NCI-H748 (cell line): ENCODE results near the gene MLH3.
"Not testable (repeated sequence)": the region's sequence is repeated elsewhere in the genome, so short reads cannot be mapped to it uniquely, and the experiment has no call there.

Experiments
- DNase-seq: peaks from one replicate; lab custom pipeline; 2025; ENCODE audit not compliant: unreplicated experiment; lab: John Stamatoyannopoulos, UW

Gene MLH3

GRCh38 chr14:75050852-75051555 lies at the start of gene MLH3:
MLH3 (minus strand) TSS chr14:75051467; CDS start chr14:75049655, 1,812 bp downstream.
- peak; percentile 93 for DNase-seq

DNA sequence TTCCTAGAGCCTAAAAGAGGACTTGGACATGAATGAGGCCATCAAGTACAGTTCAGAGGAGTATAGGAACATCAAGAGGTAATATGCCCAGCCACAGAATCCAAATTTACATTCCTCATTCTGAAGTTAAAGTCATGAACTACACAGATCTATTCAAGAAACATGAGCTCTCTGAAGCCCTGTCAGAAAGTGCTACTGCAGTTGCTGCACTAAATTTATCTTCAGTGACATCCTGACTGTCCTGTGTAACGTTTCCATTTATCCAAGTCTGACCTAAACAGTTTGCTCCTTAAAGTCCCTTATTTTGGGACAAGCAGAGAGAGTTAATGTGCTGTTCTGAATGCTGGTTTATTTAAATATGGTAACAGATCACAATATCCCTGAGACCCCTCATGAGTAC lies 47.4 kb upstream of the MLH3 start:
- no peak for DNase-seq

DNA sequence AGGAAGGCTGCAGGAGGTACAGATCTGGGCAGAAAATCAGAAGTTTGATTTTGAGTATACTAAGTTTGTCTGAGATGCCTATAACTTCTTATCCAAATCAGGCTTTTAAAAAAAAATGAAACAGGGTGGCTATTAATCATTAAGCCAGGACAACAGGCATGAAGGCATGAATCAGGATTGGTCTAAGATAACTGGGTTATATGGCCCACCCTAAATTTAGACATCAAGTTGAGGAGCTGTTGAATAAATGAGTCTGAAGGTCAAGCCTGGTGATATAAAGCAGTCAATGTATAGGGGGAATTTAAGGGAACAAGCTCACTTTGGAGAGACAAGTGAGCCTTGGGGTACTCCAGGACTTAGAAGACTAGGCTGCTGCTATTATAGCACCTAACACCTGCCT lies 46.9 kb upstream of the MLH3 start:
- no peak for DNase-seq

DNA sequence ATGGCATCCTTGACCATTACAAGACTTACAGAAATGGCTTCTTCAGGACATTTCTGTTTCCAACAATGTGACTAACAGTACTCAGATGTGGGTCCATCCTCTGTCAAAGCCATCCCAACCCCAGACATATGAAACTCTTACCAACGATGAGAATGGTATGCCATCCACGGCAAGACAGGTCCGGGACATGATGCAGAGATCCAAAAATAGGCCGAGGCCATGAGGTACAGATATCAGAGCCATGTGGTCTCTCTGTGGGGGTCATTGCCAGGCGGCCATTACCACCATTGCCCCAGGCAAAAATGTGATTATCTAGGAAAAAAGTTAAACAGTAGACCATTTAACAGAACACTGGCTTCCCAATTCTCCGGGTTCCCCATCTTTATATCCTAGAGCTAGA lies 45.7 kb upstream of the MLH3 start:
- no peak for DNase-seq

GRCh38 chr14:75095690-75096089 lies 44.4 kb upstream of the MLH3 start:
- DNase-seq: no peak

DNA sequence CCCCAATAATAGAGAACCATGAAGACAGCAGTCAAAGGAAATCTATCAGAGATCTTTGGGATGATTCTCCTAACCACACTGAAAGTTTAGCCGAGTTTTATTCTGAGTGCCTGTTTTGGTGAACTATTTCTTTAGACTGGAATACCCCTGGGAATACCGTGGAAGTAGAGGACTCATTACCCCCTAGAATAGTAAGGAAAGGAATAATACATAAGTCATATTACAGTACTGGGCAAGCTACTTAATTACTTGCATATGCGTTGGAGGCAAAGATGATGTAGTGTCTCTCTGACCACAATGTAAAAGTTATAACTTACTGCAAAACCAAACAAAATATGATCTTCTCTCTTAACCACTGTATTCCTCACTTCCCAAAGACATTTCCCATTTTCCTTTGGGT lies 43.6 kb upstream of the MLH3 start:
- no peak for DNase-seq

DNA sequence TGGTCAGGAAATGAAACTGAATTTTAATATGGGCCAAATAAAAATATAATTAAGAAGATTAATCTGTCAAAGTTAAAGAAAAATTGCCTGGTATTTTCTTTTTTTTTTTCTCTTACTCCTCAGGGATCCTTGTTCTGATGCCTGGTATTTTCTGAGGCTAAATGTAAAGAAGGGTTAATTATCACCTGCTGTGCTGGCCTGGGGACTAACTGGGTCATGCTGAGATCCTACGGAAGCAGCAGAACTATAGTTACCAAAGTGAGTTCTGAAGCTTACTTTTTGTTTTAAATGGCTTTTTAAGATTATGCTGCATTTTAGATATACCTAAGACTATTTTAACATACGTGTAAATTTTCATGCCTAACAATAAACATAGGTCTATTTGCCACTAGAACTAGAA lies 41.4 kb upstream of the MLH3 start:
- no peak for DNase-seq

DNA sequence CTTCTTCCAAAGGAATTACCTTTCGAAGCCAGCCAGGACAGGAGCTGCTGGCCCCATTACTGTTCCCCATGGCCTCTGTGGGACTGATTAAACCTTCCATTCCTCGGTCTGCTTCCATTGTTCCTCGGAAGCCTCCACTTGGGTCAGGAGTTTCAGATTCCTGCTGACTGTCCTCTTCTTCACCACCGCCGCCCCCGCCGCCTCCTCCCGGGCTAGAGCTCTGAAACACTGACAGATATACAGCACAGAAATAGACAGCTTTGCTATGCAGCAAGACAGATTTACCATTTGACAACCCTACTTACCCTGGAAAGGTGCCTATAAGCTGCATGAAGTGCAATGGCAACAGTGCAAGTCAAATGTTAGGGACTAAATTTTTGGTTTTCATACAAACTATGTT lies 40.0 kb upstream of the MLH3 start:
- DNase-seq: no peak

GRCh38 chr14:75090353-75090752 lies 39.1 kb upstream of the MLH3 start:
- DNase-seq: no peak

- peak; percentile 67 for DNase-seq
Measured at GRCh38 chr14:75088566-75089373, 37.5 kb upstream of the MLH3 start.

DNA sequence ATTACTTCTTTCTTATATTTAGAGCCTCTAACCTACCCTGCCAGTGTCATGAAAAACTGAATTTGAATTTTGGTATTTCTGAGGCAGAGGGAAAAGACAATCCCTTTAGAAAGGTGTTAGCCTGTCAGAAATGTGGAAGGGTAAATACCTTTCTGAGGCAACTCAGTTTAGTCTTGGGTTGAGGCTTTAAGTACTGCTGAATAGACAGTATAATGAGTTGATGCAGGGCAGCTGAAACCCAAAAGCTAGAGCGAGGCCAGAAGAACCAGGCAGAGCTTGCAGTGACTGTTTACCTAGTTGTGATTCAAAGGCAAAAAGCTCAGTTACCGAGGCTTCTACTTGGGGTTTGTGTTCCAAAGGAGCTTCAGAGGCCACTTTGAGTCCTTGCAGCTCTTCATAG lies 36.9 kb upstream of the MLH3 start:
- no peak for DNase-seq

DNA sequence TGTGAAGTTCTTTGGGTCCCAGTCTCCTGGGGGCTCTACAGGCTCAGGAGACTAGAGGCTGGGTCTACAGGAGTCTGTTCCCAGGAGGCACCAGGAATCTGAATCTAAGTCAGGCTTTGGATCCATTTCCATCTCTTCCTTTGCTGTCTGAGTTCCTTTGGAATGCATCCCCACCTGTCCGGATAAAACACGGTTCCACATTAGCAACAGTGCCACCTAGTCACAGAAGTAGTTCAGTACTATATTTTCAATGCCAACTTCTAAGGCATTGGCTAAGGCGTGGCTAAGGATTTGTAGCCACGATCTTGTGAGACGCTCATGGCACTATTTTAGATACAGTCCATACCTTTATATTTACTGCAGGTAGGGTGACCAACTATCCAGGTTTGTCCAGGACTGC lies 33.2 kb upstream of the MLH3 start:
- DNase-seq: peak; percentile 9

- no peak for DNase-seq
Measured at GRCh38 chr14:75083271-75083670, 32.0 kb upstream of the MLH3 start.

DNA sequence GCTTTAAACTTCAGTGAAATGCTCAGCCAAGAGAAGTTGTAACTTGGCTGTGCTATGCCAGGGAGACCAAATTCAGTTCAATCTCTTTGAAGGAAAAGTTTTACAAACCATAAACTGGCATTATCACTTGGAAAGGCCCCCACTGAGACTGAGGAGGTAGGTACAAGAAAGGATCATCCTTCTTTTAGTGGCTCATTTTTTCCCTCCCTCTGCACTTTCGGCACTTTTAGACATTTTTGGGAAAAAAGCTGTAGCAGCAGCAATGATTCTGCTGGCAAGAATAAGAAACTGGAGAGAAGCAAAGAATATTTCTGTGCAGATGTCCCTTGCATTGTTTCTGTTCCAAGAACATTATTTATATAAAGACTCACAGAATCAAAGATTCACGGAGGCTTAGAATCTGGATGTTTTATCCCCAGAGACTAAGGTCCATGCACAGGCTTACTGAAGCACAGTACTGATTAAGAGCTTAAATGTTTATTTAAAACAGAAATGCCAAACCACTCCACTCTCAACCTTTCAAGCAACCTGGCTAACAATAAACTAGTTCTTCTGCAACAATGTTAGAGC lies 30.5 kb upstream of the MLH3 start:
- no peak for DNase-seq

GRCh38 chr14:75079521-75079920 lies 28.3 kb upstream of the MLH3 start:
- no peak for DNase-seq

DNA sequence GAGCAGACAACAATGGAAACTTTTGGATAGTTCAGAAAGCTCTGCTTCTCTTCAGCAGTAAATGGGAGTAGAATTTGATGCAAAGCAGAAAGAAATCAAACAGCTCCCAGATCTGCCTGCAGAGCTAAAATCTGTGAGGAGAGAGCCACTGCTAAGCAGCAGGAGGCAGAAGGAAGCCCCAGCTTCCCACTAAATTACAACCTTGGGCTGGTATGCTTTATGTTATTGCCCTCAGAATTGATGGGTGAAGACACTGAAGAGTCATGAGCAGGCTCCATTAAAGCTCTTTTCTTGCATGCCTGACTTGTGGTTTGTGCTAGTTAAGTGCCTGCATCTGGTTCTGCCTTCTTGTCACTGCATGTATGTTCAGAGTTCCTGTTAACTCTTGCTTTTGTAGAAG lies 26.5 kb upstream of the MLH3 start:
- DNase-seq: no peak

- DNase-seq: no peak
Measured at GRCh38 chr14:75070383-75070782, 19.1 kb upstream of the MLH3 start.

- DNase-seq: no peak
Measured at GRCh38 chr14:75069811-75070145, 18.5 kb upstream of the MLH3 start.

DNA sequence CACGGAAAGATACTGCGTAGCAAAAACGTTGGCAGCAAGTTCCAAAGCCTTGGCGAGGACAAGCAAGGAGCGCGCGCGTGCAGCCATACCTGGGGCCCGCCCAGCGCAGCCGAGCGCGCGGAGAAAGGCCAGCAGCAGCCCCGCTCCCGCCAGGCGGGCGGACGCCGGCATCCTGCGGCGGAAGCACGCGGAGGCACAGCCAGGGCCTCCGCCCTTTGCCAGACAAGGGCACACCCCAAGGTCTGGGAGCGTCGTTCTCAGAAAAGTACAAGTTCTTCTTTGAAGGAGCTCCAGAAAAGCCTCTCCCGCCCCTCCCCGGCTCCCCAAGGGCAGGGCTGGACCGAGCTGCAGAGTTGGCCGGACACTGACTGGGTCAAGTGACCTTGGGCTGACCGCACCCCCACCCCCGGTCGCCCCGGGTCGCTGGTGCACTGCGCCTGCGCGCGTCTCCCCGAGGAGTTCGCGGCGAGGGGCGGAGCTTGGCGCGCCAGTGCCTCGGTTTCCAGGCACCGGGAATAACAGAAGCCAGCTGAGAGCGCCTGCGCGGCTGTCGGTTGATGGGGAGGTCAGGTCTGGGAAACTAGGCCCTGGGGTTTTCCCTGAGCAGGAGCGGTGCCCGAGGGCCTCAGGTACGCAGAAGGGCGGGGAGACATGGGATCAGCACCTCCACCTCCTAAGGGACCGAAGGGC lies 18.0 kb upstream of the MLH3 start, which contains the start of gene ZC2HC1C:
ZC2HC1C (plus strand) TSS at position 521 of the 690 bp plus-strand sequence. CDS start 933 bp downstream, outside the sequence.
- DNase-seq: peak; percentile 91

GRCh38 chr14:75068294-75069120 lies 17.2 kb upstream of the MLH3 start:
- no peak for DNase-seq

DNA sequence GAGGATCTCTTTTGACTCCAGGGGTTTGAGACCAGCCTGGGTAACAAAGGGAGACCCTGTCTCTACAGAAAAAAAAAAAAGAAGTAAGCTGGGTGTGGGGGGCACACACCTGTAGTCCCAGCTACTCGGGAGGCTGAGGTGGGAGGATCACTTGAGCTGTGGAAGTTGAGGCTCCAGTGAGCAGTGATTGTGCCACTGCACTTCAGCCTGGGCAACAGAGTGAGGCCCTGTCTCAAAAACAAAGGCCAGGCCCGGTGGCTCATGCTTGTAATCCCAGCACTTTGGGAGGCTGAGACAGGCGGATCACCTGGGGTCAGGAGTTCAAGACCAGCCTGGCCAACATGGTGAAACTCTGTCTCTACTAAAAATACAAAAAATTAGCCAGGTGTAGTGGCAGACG lies 16.5 kb upstream of the MLH3 start:
- DNase-seq: not testable (repeated sequence)
